ENCODE data around the gene CEACAM3.

- TF ChIP-seq CREB1 (IDR thresholded peaks at IDR 0.05; ENCODE audit: low read depth) (no peak), TAF1 (IDR thresholded peaks at IDR 0.05; ENCODE audit: low read depth) (no peak), CEBPB (IDR thresholded peaks at IDR 0.05) (no peak), TEAD4 (IDR thresholded peaks at IDR 0.05) (no peak), RAD21 (IDR thresholded peaks at IDR 0.05; ENCODE audit: low read depth) (no peak), REST (IDR thresholded peaks at IDR 0.05; ENCODE audit: low read depth) (no peak), EP300 (IDR thresholded peaks at IDR 0.05; ENCODE audit: borderline replicate concordance) (no peak), EGR1 (IDR thresholded peaks at IDR 0.05) (no peak), NFIC (IDR thresholded peaks at IDR 0.05) (no peak)
- TF ChIP-seq, protein P1, sequence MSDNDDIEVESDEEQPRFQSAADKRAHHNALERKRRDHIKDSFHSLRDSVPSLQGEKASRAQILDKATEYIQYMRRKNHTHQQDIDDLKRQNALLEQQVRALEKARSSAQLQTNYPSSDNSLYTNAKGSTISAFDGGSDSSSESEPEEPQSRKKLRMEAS (IDR thresholded peaks at IDR 0.05), result no peak
Observed at GRCh38 chr19:41843371-41843770, 47.0 kb downstream of the CEACAM3 start.

Data from Ishikawa (cell line).